GM12892 (cell line): ENCODE data around the gene BCO2.

Experiments used
- POLR2AphosphoS5 ChIP-seq: IDR thresholded peaks from 2 replicates; pipeline ENCODE4 v1.6.1; 2011; ENCODE audit warnings: low read depth, low read length, control low read depth
- TAF1 ChIP-seq: IDR thresholded peaks from 2 replicates; pipeline ENCODE4 v1.6.1; 2011; ENCODE audit warnings: low read depth, mild to moderate bottlenecking, control low read depth, low read length, borderline replicate concordance

- TF ChIP-seq POLR2AphosphoS5, result no peak
- no peak for TF ChIP-seq TAF1
Measured at GRCh38 chr11:112160091-112160848, 15.0 kb upstream of the BCO2 start.
